MV-4-11 (cell line): ENCODE results near the gene GTPBP6.

Experiments used
- DNase-seq: peaks from one replicate; lab custom pipeline; 2025; lab: John Stamatoyannopoulos, UW

The GTPBP6 gene

GRCh38 chrX:318739-319578 lies at the start of gene GTPBP6:
GTPBP6 (minus strand) TSS chrX:318796; CDS start chrX:318787, 9 bp downstream.
- DNase-seq, result no peak

GRCh38 chrX:367866-368265 lies 49.3 kb upstream of the GTPBP6 start:
- DNase-seq, result no peak

- no peak for DNase-seq
These were observed 48.8 kb upstream of the GTPBP6 start for GRCh38 chrX:367349-367748.

DNA sequence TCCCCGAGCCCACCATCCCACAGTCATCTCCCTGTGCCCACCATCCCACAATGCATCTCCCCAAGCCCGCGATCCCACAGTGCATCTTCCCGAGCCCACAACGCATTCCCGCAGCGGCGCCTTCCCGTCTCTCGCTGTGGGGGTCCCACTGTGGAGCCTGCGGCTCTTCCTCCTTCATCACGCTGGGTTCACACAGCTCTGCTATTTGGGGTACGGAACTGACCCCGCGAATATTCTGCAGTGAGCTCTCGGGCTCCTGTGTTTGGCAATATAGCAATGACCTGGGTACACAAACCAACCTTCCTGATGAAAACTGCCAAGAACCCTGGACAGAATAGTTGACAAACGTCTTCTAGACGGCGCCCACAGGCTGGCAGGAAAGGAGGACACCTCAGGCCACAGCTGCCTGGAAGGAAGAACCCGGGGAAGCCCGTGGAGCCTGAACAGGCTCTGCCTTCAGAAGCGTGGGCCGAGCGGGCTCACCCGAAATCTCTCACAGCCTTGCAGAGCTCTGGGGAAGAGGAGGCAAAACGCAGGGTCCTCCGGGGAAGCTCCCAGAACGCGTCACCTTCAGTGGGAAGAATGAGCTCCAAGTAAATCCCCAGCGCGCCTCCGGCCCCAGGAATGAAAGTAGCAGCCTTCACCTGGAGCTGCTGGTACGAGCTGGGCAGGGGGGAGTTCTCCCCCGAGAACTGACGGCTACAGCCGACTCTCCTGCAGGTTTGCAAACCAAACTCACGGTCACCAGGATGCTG lies 45.2 kb upstream of the GTPBP6 start:
- no peak for DNase-seq

GRCh38 chrX:362937-363620 lies 44.5 kb upstream of the GTPBP6 start:
- no peak for DNase-seq

DNA sequence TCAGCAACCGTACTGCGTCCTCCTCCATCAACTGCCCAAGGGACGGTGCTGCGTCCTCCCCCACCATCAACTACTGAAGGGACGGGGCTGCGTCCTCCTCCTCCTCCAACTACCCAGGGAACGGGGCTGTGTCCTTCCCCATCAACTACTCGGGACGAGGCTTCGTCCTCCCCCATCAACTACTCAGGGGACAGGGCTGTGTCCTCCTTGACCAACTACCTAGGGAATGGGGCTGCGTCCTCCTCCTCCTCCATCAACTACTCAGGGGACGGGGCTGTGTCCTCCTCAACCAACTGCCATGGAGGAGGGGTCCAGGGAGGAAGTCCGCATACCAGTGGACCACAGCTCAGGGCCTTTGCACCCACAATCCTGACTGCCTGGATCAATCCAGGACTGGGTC lies 43.8 kb upstream of the GTPBP6 start:
- no peak for DNase-seq

DNA sequence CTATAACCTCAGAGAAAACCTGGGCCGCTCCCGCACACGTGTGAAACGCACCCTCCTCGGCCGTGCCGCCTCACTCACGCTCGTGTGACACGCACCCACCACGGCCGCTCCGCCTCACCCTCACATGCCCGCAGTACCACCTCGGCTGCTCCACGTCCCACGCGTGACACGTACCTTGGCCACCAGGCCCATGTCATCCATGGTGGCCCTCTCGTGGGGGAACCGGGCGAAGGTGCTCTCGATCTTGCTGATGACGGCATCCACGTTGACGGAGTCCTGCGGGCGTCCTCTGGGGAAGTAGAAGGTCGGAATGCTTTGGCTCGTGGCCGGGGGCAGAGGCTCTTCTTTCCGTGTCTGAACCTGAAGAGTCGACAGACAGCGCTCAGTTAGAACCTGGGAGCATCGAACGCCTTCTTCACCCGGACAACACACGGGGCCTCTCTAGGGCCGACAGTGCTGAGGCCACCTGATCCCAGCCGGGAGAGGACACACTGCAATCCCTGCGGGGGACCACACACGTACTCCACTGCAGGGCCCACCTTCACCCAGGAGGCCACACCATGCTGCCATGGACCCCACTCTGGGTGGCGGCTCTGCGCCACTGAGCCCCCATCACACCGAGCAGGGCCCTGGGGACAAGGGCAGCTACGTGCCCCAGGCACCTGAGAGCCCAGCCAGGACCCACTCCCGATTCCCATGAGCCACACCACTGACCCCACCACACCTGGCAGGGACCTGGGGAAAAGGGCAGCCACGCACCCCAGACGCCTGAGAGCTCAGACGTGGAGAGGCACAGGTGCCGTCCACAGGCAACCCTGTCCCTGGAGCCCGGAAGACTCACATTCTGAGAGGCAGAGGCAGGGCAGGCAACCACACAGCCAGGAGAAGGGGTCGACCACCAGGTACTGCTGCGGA lies 42.9 kb upstream of the GTPBP6 start:
- no peak for DNase-seq

- no peak for DNase-seq
These were observed 42.0 kb upstream of the GTPBP6 start for GRCh38 chrX:360496-361150.

GRCh38 chrX:358651-359143 lies 40.1 kb upstream of the GTPBP6 start:
- DNase-seq, result no peak

- DNase-seq, result peak; percentile 6
These were observed 39.3 kb upstream of the GTPBP6 start for GRCh38 chrX:357693-358471.

GRCh38 chrX:357035-357692 lies 38.6 kb upstream of the GTPBP6 start:
- no peak for DNase-seq

GRCh38 chrX:356385-357034 lies 37.9 kb upstream of the GTPBP6 start:
- DNase-seq, result no peak

- no peak for DNase-seq
These were observed 36.9 kb upstream of the GTPBP6 start for GRCh38 chrX:355329-356050.

GRCh38 chrX:353566-354535 lies 35.3 kb upstream of the GTPBP6 start:
- DNase-seq, result no peak

- no peak for DNase-seq
These were observed 34.2 kb upstream of the GTPBP6 start for GRCh38 chrX:352582-353314.

- no peak for DNase-seq
These were observed 33.6 kb upstream of the GTPBP6 start for GRCh38 chrX:352181-352580.
